Transverse colon (tissue), 4 donors: ENCODE measurements around the gene MAPRE2. TPM values are rescaled to one million over a fixed set of nuclear protein-coding genes. Genes with fewer than 3 reads are reported as not detected.

Experiments used
- DNase-seq: peaks from one replicate; pipeline ENCODE4 v3.0.0-alpha.2; 2019
- H3K27ac ChIP-seq, 4 donors: fragments of 200-600 bp; sonication (generic); 2 replicates each; pipeline ENCODE4 v1.5.1; 2016 to 2018; ENCODE audit warnings: inconsistent platforms in 4 of 4
- H3K27me3 ChIP-seq: fragments of 200-600 bp; sonication (generic); 2 replicates; pipeline ENCODE4 v1.5.1; 2017; ENCODE audit warnings: inconsistent platforms
- H3K36me3 ChIP-seq, 4 donors: fragments of 200-600 bp; sonication (generic); 2 replicates each; pipeline ENCODE4 v1.5.1; 2017 to 2019; ENCODE audit warnings: inconsistent platforms in 4 of 4
- H3K4me1 ChIP-seq, 4 donors: fragments of 200-600 bp; sonication (generic); 2 replicates each; pipeline ENCODE4 v1.5.1; 2017 to 2020; ENCODE audit warnings: inconsistent platforms in 4 of 4
- H3K4me3 ChIP-seq, 4 donors: fragments of 200-600 bp; sonication (generic); 1 replicate in 1 of 4; 2 replicates in 3 of 4; pipeline versions ENCODE4 v1.5.1 to v1.6.1; 2017 to 2019; ENCODE audit warnings: inconsistent platforms in 4 of 4
- H3K9me3 ChIP-seq, 2 donors: fragments of 200-600 bp; sonication (generic); 2 replicates each; pipeline ENCODE4 v1.5.1; 2017 to 2019; ENCODE audit warnings: inconsistent platforms in 2 of 2
- EP300 ChIP-seq: sonication (generic); formaldehyde crosslinking; IDR thresholded peaks from one replicate; pipeline ENCODE4 v1.6.1; 2017; ENCODE audit warnings: antibody characterized with exemption, low read depth
- POLR2A ChIP-seq: fragments of 450-650 bp; IDR thresholded peaks from one replicate; pipeline ENCODE4 v1.6.1; 2016; ENCODE audit warnings: antibody characterized with exemption, mild to moderate bottlenecking, moderate library complexity
- POLR2AphosphoS5 ChIP-seq, 3 donors: sonication (generic); formaldehyde crosslinking; IDR thresholded peaks; one replicate each; pipeline ENCODE4 v1.6.1; 2016; ENCODE audit warnings: antibody characterized with exemption in 3 of 3
- whole genome bisulfite sequencing, 2 donors: methylation state at CpG; one replicate each; pipeline ENCODE4 v1.1.5; 2018; ENCODE audit warnings: low coverage in 1 of 2; 5-methylcytosine and 5-hydroxymethylcytosine counted together
- in situ Hi-C, 4 donors: fragments of 200-750 bp; cut with MboI; loops; one replicate each; pipeline versions ENCODE4 v1.15.0 to v1.15.1; 2017; ENCODE audit warnings: low sequenced_read_pairs in 3 of 4, low pct_ligation_motif_present in 1 of 4, low pct_unique_long_range_greater_than_20kb in 1 of 4
- intact Hi-C: fragments of 100-400 bp; cut with DNase I; formaldehyde crosslinking; loops from one replicate; pipeline ENCODE4 v1.15.1; 2023; ENCODE audit warnings: low total_unique reads
- total RNA-seq, 4 donors: library from RNA; depleted of rRNA; stranded (reverse); fragments of >200 nt; gene quantifications; one replicate each; pipeline ENCODE4 v1.1.0, GENCODE V29; 2016
- TF ChIP-seq, protein P1 (sequence below), 5 experiments: fragments of 200-600 bp in 3 of 5; fragments of 450-650 bp in 2 of 5; sonication (generic) in 3 of 5; IDR thresholded peaks; 1 replicate in 2 of 5; 2 replicates in 3 of 5; pipeline ENCODE4 v1.5.1; 2016 to 2017; ENCODE audit warnings: antibody characterized with exemption in 5 of 5, inconsistent platforms in 3 of 5, mild to moderate bottlenecking in 2 of 5, moderate library complexity in 1 of 5

Gene MAPRE2
- total RNA-seq, 4 donors from 2014 or later = 23.1 to 102 (median 48.5) TPM

- Histone ChIP-seq H3K27ac (no peak overlapping the region), H3K4me1 (peaks cover 0 to 10% (median 0%) of the 10 kb centered on the region in 4 donors), H3K4me3 (no peak overlapping the region), H3K9me3 (no peaks in the 10 kb centered on the region), H3K27me3 (no peaks in the 10 kb centered on the region), H3K36me3 (no peaks in the 10 kb centered on the region)
- intact Hi-C loops (no loop called here), in situ Hi-C loops (no loop called here)
- WGBS, 2 donors = 97% methylated on average over 3 of the region's 3 CpGs
- DNase-seq = no peak
- TF ChIP-seq POLR2AphosphoS5 (IDR thresholded peaks at IDR 0.05) = no peak
- TF ChIP-seq EP300 = no peak
- TF ChIP-seq, protein P1, sequence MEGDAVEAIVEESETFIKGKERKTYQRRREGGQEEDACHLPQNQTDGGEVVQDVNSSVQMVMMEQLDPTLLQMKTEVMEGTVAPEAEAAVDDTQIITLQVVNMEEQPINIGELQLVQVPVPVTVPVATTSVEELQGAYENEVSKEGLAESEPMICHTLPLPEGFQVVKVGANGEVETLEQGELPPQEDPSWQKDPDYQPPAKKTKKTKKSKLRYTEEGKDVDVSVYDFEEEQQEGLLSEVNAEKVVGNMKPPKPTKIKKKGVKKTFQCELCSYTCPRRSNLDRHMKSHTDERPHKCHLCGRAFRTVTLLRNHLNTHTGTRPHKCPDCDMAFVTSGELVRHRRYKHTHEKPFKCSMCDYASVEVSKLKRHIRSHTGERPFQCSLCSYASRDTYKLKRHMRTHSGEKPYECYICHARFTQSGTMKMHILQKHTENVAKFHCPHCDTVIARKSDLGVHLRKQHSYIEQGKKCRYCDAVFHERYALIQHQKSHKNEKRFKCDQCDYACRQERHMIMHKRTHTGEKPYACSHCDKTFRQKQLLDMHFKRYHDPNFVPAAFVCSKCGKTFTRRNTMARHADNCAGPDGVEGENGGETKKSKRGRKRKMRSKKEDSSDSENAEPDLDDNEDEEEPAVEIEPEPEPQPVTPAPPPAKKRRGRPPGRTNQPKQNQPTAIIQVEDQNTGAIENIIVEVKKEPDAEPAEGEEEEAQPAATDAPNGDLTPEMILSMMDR (IDR thresholded peaks at IDR 0.05) = no peak
- TF ChIP-seq POLR2A = no peak
Measured at GRCh38 chr18:35176925-35177324, 135.7 kb downstream of the MAPRE2 start.

- Histone ChIP-seq H3K4me3 (no peak overlapping the region), H3K36me3 (no peaks in the 10 kb centered on the region), H3K27ac (no peak overlapping the region), H3K27me3 (no peaks in the 10 kb centered on the region), H3K9me3 (no peaks in the 10 kb centered on the region), H3K4me1 (peaks cover 0 to 10% (median 0%) of the 10 kb centered on the region in 4 donors)
- no peak for DNase-seq
- TF ChIP-seq POLR2A (no peak), POLR2AphosphoS5 (IDR thresholded peaks at IDR 0.05) (no peak), EP300 (no peak)
- TF ChIP-seq, protein P1 (IDR thresholded peaks at IDR 0.05) = no peak
- 89 to 92% methylated on average over 3 of the region's 3 CpGs for WGBS, 2 donors
- in situ Hi-C loops = no loop called here
- intact Hi-C loops = no loop called here
Measured at GRCh38 chr18:35178260-35178659, 137.0 kb downstream of the MAPRE2 start.

DNA sequence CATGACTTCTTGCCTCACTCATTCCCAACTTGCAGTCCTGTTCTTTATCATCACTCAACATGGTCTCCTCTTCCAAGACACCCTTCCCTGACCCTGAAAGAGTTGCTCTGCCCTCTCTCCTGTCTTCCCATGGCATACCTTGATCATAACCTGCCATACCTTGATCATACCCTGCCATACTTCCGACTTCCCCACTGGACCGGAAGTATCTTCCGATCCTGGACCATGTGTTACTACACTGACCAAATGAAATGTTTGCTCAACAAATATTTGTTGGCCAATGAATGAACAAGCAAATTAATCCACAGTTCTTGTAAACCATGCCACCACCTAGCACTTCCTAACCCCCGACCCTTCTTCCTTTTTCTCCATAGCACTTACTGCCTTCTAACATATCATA, 138.7 kb downstream of the MAPRE2 start:
- H3K27me3 ChIP-seq = no peaks in the 10 kb centered on the region
- intact Hi-C loops (no loop called here), in situ Hi-C loops (no loop called here)
- no peak overlapping the region for H3K4me3 ChIP-seq
- WGBS, 2 donors = 91 to 95% methylated on average over 4 of the region's 4 CpGs
- TF ChIP-seq EP300 = no peak
- TF ChIP-seq, protein P1 (IDR thresholded peaks at IDR 0.05) = no peak
- TF ChIP-seq POLR2A = no peak
- DNase-seq = no peak
- no peaks in the 10 kb centered on the region for H3K9me3 ChIP-seq
- no peaks in the 10 kb centered on the region for H3K36me3 ChIP-seq
- H3K4me1 ChIP-seq = peaks cover 0 to 2% (median 0%) of the 10 kb centered on the region in 4 donors
- no peak overlapping the region for H3K27ac ChIP-seq

DNA sequence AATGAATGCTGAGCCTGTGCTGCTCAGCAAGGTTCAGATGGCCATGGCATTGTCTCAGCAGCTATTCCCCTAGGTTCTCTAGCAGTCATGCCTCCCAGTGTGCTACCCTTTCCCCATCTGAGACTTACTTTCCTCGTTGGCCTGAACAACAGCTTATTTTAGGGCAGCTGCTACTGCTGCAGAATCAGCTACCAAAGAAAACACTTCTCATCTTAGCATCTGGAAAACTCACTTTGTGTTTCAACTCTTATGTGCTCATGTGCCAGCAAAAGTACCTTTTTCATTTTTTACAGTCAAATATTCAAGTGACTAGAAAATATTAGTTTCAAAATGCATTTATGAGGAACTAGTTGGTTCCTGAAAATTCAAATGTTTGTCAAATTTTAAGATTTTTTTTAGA, 139.2 kb downstream of the MAPRE2 start:
- Histone ChIP-seq H3K9me3 (no peaks in the 10 kb centered on the region), H3K36me3 (no peaks in the 10 kb centered on the region), H3K4me3 (no peak overlapping the region), H3K4me1 (no peaks in the 10 kb centered on the region), H3K27ac (no peak overlapping the region), H3K27me3 (no peaks in the 10 kb centered on the region)
- DNase-seq = no peak
- intact Hi-C loops (no loop called here), in situ Hi-C loops (no loop called here)
- TF ChIP-seq, protein P1 (IDR thresholded peaks at IDR 0.05) = no peak
- no peak for TF ChIP-seq POLR2A
- TF ChIP-seq POLR2AphosphoS5 (IDR thresholded peaks at IDR 0.05) = no peak
- no peak for TF ChIP-seq EP300
- 56% methylated on average over 1 of the region's 1 CpG; no CpG with 5 or more reads in 1 of the 2 donors for WGBS, 2 donors
